Hepatocyte (in vitro differentiated cells): ENCODE results near the gene CD81.

Experiments used
- EZH2phosphoT487 ChIP-seq: fragments of 200-600 bp; sonication (generic); IDR thresholded peaks from one replicate; pipeline ENCODE4 v1.6.1; 2018; ENCODE audit warnings: antibody characterized with exemption, mild to moderate bottlenecking, low read depth, moderate library complexity; ENCODE audit not compliant: unreplicated experiment, severe bottlenecking
- TF ChIP-seq, protein P1 (sequence below): fragments of 200-600 bp; sonication (generic); IDR thresholded peaks from 2 replicates; pipeline ENCODE4 v1.5.1; 2016; ENCODE audit warnings: antibody characterized with exemption, mild to moderate bottlenecking; ENCODE audit not compliant: poor library complexity

DNA sequence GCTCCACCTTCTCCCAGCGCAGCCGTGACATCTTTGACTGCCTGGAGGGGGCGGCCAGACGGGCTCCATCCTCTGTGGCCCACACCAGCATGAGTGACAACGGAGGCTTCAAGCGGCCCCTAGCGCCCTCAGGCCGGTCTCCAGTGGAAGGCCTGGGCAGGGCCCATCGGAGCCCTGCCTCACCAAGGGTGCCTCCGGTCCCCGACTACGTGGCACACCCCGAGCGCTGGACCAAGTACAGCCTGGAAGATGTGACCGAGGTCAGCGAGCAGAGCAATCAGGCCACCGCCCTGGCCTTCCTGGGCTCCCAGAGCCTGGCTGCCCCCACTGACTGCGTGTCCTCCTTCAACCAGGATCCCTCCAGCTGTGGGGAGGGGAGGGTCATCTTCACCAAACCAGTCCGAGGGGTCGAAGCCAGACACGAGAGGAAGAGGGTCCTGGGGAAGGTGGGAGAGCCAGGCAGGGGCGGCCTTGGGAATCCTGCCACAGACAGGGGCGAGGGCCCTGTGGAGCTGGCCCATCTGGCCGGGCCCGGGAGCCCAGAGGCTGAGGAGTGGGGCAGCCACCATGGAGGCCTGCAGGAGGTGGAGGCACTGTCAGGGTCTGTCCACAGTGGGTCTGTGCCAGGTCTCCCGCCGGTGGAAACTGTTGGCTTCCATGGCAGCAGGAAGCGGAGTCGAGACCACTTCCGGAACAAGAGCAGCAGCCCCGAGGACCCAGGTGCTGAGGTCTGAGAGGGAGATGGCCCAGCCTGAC is 26.0 kb downstream of the CD81 start:
- TF ChIP-seq, protein P1, sequence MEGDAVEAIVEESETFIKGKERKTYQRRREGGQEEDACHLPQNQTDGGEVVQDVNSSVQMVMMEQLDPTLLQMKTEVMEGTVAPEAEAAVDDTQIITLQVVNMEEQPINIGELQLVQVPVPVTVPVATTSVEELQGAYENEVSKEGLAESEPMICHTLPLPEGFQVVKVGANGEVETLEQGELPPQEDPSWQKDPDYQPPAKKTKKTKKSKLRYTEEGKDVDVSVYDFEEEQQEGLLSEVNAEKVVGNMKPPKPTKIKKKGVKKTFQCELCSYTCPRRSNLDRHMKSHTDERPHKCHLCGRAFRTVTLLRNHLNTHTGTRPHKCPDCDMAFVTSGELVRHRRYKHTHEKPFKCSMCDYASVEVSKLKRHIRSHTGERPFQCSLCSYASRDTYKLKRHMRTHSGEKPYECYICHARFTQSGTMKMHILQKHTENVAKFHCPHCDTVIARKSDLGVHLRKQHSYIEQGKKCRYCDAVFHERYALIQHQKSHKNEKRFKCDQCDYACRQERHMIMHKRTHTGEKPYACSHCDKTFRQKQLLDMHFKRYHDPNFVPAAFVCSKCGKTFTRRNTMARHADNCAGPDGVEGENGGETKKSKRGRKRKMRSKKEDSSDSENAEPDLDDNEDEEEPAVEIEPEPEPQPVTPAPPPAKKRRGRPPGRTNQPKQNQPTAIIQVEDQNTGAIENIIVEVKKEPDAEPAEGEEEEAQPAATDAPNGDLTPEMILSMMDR = no peak
- TF ChIP-seq EZH2phosphoT487 = no peak
